Measurements from ENCODE around the gene GNAO1. TPM values are rescaled to one million over a fixed set of nuclear protein-coding genes. Genes with fewer than 3 reads are reported as not detected.

The GNAO1 gene
- total and polyA plus RNA-seq, 9 of the 15 experiments (the other 6 are each of a cell fraction or from before 2014, with no cell fraction given), result 0.07 to 0.42 (median 0.08) TPM; not detected in 5

DNA sequence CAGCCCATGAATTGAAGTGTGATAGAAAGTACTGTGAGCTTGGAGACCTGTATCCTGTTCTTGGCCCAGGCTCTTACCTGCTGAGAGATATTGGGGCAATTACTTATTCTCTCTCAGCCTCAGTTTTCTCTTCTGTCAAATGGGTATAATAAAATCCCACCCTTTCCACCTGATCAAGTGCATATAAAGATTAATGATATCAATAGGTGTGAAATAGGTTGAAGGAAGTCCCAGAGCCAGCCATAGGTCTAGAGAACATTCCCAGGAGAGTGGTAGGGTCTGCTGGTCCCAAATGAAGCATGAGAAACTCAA, 81.2 kb downstream of the GNAO1 start:
- ChIA-PET POLR2A (interaction anchor here (1.0 kb wide), 1 partner anchor 10 kb away, joined by 3 read pairs; no protein-coding TSS in a partner anchor), CTCF (ENCODE audit: low intra/inter-chr PET ratio) (no interaction called here)
- Histone ChIP-seq H3K9me1 (ENCODE audit: control insufficient read depth, insufficient read depth, low read length) (no peaks in the 10 kb centered on the region), H4K20me1 (replicated peaks; ENCODE audit: control insufficient read depth, insufficient read depth, low read length) (no peaks in the 10 kb centered on the region), H3K79me2 (ENCODE audit: control insufficient read depth, insufficient read depth, low read length) (no peaks in the 10 kb centered on the region), H3K4me3 (no peak overlapping the region), H3K9ac (ENCODE audit: insufficient read depth in 1 of 2, low read depth in 2 of 2, low read length in 2 of 2) (no peak overlapping the region), H3K4me1 (replicated peaks in 1 of 2; ENCODE audit: control insufficient read depth in 2 of 2, insufficient read depth in 2 of 2, low read length in 2 of 2) (peaks cover 0 to 18% of the 10 kb centered on the region in 2 experiments; a peak in 3 of 5 replicates), H3K4me2 (ENCODE audit: insufficient read depth, low read length) (no peak overlapping the region), H3K27ac (ENCODE audit: extremely low read depth, low read depth, low read length) (no peak overlapping the region), H2AFZ (ENCODE audit: low read depth, low read length) (no peak overlapping the region), H3K27me3 (ENCODE audit: control insufficient read depth in 2 of 2, insufficient read depth in 2 of 2, low read length in 2 of 2) (no peaks in the 10 kb centered on the region), H3K9me3 (replicated peaks; ENCODE audit: control insufficient read depth, insufficient read depth, low read depth, low read length) (0 out of 2 replicates have a peak, but pooled peaks cover 2% of the 10 kb centered on the region), H3K36me3 (ENCODE audit: control insufficient read depth, insufficient read depth, low read length) (no peaks in the 10 kb centered on the region)
- BruUV-seq (replicated peaks), result no TSS peak
- intact Hi-C loops (cut with micrococcal nuclease) (no loop called here), in situ Hi-C loops (cut with MboI) (no loop called here)
- FAIRE-seq (no peak), ATAC-seq (no peak), DNase-seq (ENCODE audit: extremely low read depth in 1 of 4, low spot score in 3 of 4) (no peak)
- TF ChIP-seq, protein P1, sequence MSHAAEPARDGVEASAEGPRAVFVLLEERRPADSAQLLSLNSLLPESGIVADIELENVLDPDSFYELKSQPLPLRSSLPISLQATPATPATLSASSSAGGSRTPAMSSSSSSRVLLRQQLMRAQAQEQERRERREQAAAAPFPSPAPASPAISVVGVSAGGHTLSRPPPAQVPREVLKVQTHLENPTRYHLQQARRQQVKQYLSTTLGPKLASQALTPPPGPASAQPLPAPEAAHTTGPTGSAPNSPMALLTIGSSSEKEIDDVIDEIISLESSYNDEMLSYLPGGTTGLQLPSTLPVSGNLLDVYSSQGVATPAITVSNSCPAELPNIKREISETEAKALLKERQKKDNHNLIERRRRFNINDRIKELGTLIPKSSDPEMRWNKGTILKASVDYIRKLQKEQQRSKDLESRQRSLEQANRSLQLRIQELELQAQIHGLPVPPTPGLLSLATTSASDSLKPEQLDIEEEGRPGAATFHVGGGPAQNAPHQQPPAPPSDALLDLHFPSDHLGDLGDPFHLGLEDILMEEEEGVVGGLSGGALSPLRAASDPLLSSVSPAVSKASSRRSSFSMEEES (CRISPR knock-in tag; IDR thresholded peaks at IDR 0.05), result no peak
- TF ChIP-seq KDM1A (IDR thresholded peaks at IDR 0.05) (peak; percentile 47 to 57), EGR1 (conservative IDR thresholded peaks at IDR 0.05) (no peak), KLF6 (CRISPR knock-in tag; IDR thresholded peaks at IDR 0.05; ENCODE audit: borderline replicate concordance) (no peak), RBM25 (IDR thresholded peaks at IDR 0.05; ENCODE audit: low read depth, low read length, severe bottlenecking) (peak; percentile 93), CHD4 (IDR thresholded peaks at IDR 0.05; ENCODE audit: insufficient read depth, insufficient replicate concordance, low read depth, low read length, poor library complexity, severe bottlenecking) (peak; percentile 65), CBX2 (IDR thresholded peaks at IDR 0.05; ENCODE audit: insufficient read depth, low read length, poor library complexity, severe bottlenecking) (no peak), TARDBP (IDR thresholded peaks at IDR 0.05) (no peak), ADNP (tag; IDR thresholded peaks at IDR 0.05) (peak; percentile 58; the same call in 1 of the 2 replicates), SP1 (CRISPR knock-in tag; IDR thresholded peaks at IDR 0.05) (no peak), CBX1 (IDR thresholded peaks at IDR 0.05; ENCODE audit: low read depth) (0 out of 2 replicates have a peak, but pooled peaks have one; percentile 31), TSC22D4 (tag; IDR thresholded peaks at IDR 0.05) (no peak), GABPA (tag; conservative IDR thresholded peaks at IDR 0.05; ENCODE audit: low read depth) (no peak), ZNF41 (CRISPR knock-in tag; conservative IDR thresholded peaks at IDR 0.05) (no peak), RHOXF2B (CRISPR knock-in tag; conservative IDR thresholded peaks at IDR 0.05) (no peak), SREBF1 (IDR thresholded peaks at IDR 0.05; ENCODE audit: borderline replicate concordance, low read depth, low read length) (no peak), CEBPB (tag; IDR thresholded peaks at IDR 0.05) (no peak)
- TF ChIP-seq, protein P2, sequence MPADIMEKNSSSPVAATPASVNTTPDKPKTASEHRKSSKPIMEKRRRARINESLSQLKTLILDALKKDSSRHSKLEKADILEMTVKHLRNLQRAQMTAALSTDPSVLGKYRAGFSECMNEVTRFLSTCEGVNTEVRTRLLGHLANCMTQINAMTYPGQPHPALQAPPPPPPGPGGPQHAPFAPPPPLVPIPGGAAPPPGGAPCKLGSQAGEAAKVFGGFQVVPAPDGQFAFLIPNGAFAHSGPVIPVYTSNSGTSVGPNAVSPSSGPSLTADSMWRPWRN (IDR thresholded peaks at IDR 0.05; ENCODE audit: low read depth), result no peak
- TF ChIP-seq, protein P3, sequence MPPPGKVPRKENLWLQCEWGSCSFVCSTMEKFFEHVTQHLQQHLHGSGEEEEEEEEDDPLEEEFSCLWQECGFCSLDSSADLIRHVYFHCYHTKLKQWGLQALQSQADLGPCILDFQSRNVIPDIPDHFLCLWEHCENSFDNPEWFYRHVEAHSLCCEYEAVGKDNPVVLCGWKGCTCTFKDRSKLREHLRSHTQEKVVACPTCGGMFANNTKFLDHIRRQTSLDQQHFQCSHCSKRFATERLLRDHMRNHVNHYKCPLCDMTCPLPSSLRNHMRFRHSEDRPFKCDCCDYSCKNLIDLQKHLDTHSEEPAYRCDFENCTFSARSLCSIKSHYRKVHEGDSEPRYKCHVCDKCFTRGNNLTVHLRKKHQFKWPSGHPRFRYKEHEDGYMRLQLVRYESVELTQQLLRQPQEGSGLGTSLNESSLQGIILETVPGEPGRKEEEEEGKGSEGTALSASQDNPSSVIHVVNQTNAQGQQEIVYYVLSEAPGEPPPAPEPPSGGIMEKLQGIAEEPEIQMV (tag; conservative IDR thresholded peaks at IDR 0.05; ENCODE audit: low read depth), result no peak
